ENCODE results near the gene NOXO1. TPM values are rescaled to one million over a fixed set of nuclear protein-coding genes. Genes with fewer than 3 reads are reported as not detected.

The NOXO1 gene
- total RNA-seq, 2 experiments from 2014 or later, result 0.31 TPM; not detected in 1

DNA sequence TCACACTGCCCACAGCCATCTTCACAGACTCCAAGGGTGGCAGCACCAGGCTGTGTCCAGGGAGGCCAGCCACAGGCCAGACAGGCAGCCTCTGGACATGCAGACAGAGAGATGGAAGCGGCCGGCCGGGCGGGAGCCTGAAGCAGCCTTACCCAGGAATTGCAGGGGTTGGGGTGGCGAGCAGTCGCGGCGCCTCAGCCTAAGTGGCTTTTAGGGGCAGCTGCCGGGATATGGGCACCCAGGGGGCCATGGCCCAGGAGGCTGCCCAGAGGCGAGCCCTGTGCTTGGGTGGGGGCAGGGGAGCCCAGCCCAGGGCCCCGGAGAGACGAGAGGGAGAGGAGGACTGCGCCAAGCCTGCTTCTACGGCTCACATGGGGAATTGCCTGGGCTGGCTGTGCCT is 44.0 kb upstream of the NOXO1 start:
- no peak overlapping the region for H3K27ac Mint-ChIP-seq
- peaks cover 24% of the 10 kb centered on the region for H3K4me1 Mint-ChIP-seq (ENCODE audit: low read depth)
- peaks cover 4% of the 10 kb centered on the region for H3K36me3 Mint-ChIP-seq (ENCODE audit: low read depth)
- H3K9me3 Mint-ChIP-seq, result no peaks in the 10 kb centered on the region
- H3K4me3 Mint-ChIP-seq, result no peak overlapping the region
- ATAC-seq (no peak), DNase-seq (no peak)
- TF ChIP-seq, protein P1, sequence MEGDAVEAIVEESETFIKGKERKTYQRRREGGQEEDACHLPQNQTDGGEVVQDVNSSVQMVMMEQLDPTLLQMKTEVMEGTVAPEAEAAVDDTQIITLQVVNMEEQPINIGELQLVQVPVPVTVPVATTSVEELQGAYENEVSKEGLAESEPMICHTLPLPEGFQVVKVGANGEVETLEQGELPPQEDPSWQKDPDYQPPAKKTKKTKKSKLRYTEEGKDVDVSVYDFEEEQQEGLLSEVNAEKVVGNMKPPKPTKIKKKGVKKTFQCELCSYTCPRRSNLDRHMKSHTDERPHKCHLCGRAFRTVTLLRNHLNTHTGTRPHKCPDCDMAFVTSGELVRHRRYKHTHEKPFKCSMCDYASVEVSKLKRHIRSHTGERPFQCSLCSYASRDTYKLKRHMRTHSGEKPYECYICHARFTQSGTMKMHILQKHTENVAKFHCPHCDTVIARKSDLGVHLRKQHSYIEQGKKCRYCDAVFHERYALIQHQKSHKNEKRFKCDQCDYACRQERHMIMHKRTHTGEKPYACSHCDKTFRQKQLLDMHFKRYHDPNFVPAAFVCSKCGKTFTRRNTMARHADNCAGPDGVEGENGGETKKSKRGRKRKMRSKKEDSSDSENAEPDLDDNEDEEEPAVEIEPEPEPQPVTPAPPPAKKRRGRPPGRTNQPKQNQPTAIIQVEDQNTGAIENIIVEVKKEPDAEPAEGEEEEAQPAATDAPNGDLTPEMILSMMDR (IDR thresholded peaks at IDR 0.05), result no peak
- H3K27me3 Mint-ChIP-seq, result peaks cover 25% of the 10 kb centered on the region
- intact Hi-C loops (cut with micrococcal nuclease), result no loop called here
- CTCF ChIA-PET, result interaction anchor here (1.5 to 3.8 kb wide), 3 partner anchors 9 to 130 kb away, joined by 3 to 46 read pairs (median 5); partner anchors contain the start of gene TRAF7
- POLR2A ChIA-PET, result interaction anchor here (1.3 kb wide), 1 partner anchor 16 kb away, joined by 4 read pairs; no protein-coding TSS in a partner anchor

DNA sequence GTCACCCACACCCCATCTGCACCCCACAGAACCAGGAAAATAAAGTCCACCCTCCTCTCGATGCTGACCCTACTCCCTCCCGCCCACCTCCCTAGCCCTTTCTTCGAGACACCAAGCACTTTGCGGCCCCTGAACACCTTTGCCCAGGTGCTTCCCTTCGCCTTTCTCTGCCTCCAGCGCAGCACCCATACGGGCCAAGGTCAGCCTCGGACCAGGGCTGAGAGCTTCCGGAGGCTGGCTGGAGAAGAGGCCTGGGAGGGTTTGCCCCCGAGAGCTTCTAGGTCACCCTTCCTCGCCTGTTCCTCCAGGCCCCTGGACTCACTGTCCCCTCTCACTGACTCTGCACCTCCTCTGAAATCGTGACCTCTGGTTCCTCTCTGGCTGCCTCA is 42.8 kb upstream of the NOXO1 start:
- TF ChIP-seq, protein P1 (IDR thresholded peaks at IDR 0.05), result no peak
- ChIA-PET CTCF (interaction anchor here (1.5 to 3.8 kb wide), 2 partner anchors 116 to 131 kb away, joined by 3 to 46 read pairs; partner anchors contain the start of gene TRAF7), POLR2A (interaction anchor here (1.0 to 2.4 kb wide), 3 partner anchors 15 to 129 kb away, joined by 3 to 12 read pairs (median 4); no protein-coding TSS in a partner anchor)
- Mint-ChIP-seq H3K27me3 (peaks cover 26% of the 10 kb centered on the region), H3K27ac (no peak overlapping the region), H3K9me3 (no peaks in the 10 kb centered on the region), H3K36me3 (ENCODE audit: low read depth) (peaks cover 4% of the 10 kb centered on the region), H3K4me3 (no peak overlapping the region), H3K4me1 (ENCODE audit: low read depth) (peaks cover 24% of the 10 kb centered on the region)
- no peak for DNase-seq
- intact Hi-C loops (cut with micrococcal nuclease), result no loop called here
- ATAC-seq, result no peak

DNA sequence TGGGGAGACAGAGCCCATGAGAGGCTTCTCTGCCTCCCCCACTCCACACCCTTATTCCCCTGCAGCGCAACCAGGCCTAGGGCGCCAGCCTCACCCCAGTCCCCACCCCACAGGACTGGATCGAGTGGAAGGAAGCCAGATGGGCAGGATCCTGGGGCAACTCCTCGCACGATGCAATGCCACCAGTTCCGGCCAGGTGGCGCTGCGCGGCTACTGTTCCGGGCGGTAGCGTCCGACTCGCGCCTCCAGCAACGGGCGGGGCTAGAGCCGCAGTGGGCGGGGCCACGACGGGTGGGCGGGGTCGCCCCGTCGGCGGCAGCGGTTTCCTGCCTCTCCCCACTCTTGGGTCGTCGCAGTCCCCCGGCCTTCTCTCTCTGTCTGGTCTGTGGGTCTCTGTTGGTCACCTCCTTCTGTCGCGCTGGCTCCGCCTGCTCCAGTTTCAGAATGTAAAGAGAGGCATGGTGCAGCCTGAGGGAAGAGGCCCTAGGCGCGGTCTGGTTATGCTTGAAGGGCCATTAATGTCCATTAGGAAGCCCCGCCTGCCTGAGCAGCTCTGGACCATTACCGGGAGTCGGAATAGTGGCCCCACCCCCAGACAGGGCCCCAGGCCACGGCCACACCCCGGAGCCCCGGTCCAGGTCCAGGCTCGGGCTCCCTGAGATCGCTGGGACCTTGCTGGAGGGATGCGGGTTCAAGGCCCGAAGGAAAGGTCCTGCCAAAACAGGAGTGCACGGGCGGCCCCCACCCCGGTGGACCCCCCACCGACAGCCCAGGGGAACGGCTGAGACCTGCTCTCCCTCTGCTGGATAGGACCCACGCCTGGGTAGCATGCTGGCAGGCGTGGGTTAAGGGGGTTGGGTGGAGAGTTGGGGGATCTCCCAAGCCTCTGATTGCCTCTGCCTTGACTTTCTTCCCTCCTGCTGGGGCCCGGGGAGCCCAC is 42.1 kb upstream of the NOXO1 start:
- H3K27ac Mint-ChIP-seq, result no peak overlapping the region
- peaks cover 29% of the 10 kb centered on the region for H3K27me3 Mint-ChIP-seq
- ChIA-PET POLR2A (interaction anchor here (0.7 to 2.4 kb wide), 9 partner anchors 14 to 131 kb away, joined by 3 to 12 read pairs (median 3); partner anchors contain the start of genes NTHL1, RPS2, TRAF7 and TSC2), CTCF (interaction anchor here (0.7 to 3.8 kb wide), 12 partner anchors 10 to 236 kb away, joined by 3 to 46 read pairs (median 7); partner anchors contain the start of genes NTHL1, PKD1 and TSC2)
- intact Hi-C loops (cut with micrococcal nuclease), result loop anchor here (2.0 kb wide), 1 partner anchor 117 kb away; no protein-coding TSS in a partner anchor
- H3K9me3 Mint-ChIP-seq, result no peaks in the 10 kb centered on the region
- DNase-seq, result peak; percentile 95
- peak overlapping the region; percentile 49 for H3K4me3 Mint-ChIP-seq
- TF ChIP-seq, protein P1 (IDR thresholded peaks at IDR 0.05), result peak; percentile 97
- peaks cover 24% of the 10 kb centered on the region for H3K4me1 Mint-ChIP-seq (ENCODE audit: low read depth)
- ATAC-seq, result peak; percentile 89
- H3K36me3 Mint-ChIP-seq (ENCODE audit: low read depth), result peaks cover 4% of the 10 kb centered on the region

DNA sequence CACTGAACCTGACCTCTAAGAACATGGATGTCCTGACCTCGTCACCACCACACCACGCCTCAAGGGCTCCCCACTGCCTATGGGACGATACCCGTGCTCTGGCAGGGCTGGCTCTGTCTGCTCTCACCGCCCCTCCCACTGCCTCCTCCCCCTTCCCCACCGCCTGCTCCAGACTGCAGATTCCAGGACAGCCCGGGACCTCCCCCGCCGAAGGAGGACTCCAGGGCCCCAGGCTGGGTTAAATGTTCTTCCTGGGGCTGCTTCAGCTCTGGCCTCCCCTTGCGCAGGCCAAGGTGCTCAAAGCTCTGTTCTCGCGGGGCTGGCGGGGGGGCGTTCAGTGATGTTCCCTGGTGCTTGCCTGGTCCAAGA is 41.4 kb upstream of the NOXO1 start:
- Mint-ChIP-seq H3K36me3 (ENCODE audit: low read depth) (peaks cover 4% of the 10 kb centered on the region), H3K4me3 (peak overlapping the region; percentile 49), H3K9me3 (no peaks in the 10 kb centered on the region), H3K27ac (no peak overlapping the region), H3K4me1 (ENCODE audit: low read depth) (peaks cover 23% of the 10 kb centered on the region), H3K27me3 (peaks cover 25% of the 10 kb centered on the region)
- intact Hi-C loops (cut with micrococcal nuclease), result loop anchor here (2.0 kb wide), 1 partner anchor 118 kb away; no protein-coding TSS in a partner anchor
- ChIA-PET POLR2A (interaction anchor here (0.7 to 2.4 kb wide), 8 partner anchors 18 to 132 kb away, joined by 3 to 12 read pairs (median 3); partner anchors contain the start of genes NTHL1, RPS2, TRAF7 and TSC2), CTCF (interaction anchor here (0.6 to 3.8 kb wide), 18 partner anchors 9 to 236 kb away, joined by 3 to 46 read pairs (median 4); partner anchors contain the start of genes NTHL1, PKD1, TRAF7 and TSC2)
- TF ChIP-seq, protein P1 (IDR thresholded peaks at IDR 0.05), result no peak
- DNase-seq (no peak), ATAC-seq (peak; percentile 26)

All from activated CD8-positive, alpha-beta T cell treated with anti-CD3 and anti-CD28 coated beads for 36 hours (primary cell).